KMS-11 (cell line): ENCODE data around the gene CDKL4.

Experiments
- H2AFZ ChIP-seq: fragments of 200-600 bp; sonication (generic); 2 replicates; pipeline ENCODE4 v1.6.1; 2016; ENCODE audit warnings: antibody characterized with exemption, mixed run types, low read depth
- H3K27ac ChIP-seq: fragments of 200-600 bp; sonication (generic); 2 replicates; pipeline ENCODE4 v1.6.1; 2016; ENCODE audit warnings: mild to moderate bottlenecking, mixed run types
- H3K27me3 ChIP-seq: fragments of 200-600 bp; sonication (generic); 2 replicates; pipeline ENCODE4 v1.6.1; 2017; ENCODE audit warnings: mild to moderate bottlenecking, low read depth, mixed run types, moderate library complexity; ENCODE audit not compliant: insufficient read depth
- H3K36me3 ChIP-seq: fragments of 200-600 bp; sonication (generic); 2 replicates; pipeline ENCODE4 v1.6.1; 2017; ENCODE audit warnings: mild to moderate bottlenecking, mixed run types; ENCODE audit not compliant: insufficient read depth
- H3K4me1 ChIP-seq: fragments of 200-600 bp; sonication (generic); 2 replicates; pipeline ENCODE4 v1.6.1; 2016; ENCODE audit warnings: mild to moderate bottlenecking, low read depth, mixed run types; ENCODE audit not compliant: poor library complexity, severe bottlenecking
- H3K4me2 ChIP-seq: fragments of 200-600 bp; sonication (generic); 2 replicates; pipeline ENCODE4 v1.7.0; 2016; ENCODE audit warnings: mild to moderate bottlenecking, mixed run types
- H3K4me3 ChIP-seq: fragments of 200-600 bp; sonication (generic); IDR thresholded peaks from 2 replicates; pipeline ENCODE4 v1.6.1; 2017; ENCODE audit warnings: low read depth, low read length, mixed read lengths; ENCODE audit not compliant: insufficient read depth
- H3K79me2 ChIP-seq: fragments of 200-600 bp; sonication (generic); 2 replicates; pipeline ENCODE4 v1.6.1; 2016; ENCODE audit warnings: low read depth, mixed run types; ENCODE audit not compliant: insufficient read depth
- H3K9ac ChIP-seq: fragments of 200-600 bp; sonication (generic); 2 replicates; pipeline ENCODE4 v1.6.1; 2016; ENCODE audit warnings: mild to moderate bottlenecking, mixed run types
- H4K20me1 ChIP-seq: fragments of 200-600 bp; sonication (generic); 2 replicates; pipeline ENCODE4 v1.6.1; 2016; ENCODE audit warnings: mild to moderate bottlenecking, mixed run types; ENCODE audit not compliant: insufficient read depth
- TF ChIP-seq, protein P1 (sequence below): fragments of 200-600 bp; sonication (generic); conservative IDR thresholded peaks from 2 replicates; pipeline ENCODE4 v1.6.1; 2017; ENCODE audit warnings: low read depth, mild to moderate bottlenecking, antibody characterized with exemption, low read length, moderate library complexity, mixed read lengths

CDKL4 gene

GRCh38 chr2:39228413-39229209, 15.2 kb downstream of the CDKL4 start:
- no peak overlapping the region for H3K9ac ChIP-seq
- no peaks in the 10 kb centered on the region for H3K27me3 ChIP-seq
- no peak overlapping the region for H3K4me3 ChIP-seq
- H3K4me2 ChIP-seq, result no peak overlapping the region; the same call in 1 of the 2 replicates
- H4K20me1 ChIP-seq, result no peaks in the 10 kb centered on the region
- H3K79me2 ChIP-seq, result no peaks in the 10 kb centered on the region
- TF ChIP-seq, protein P1, sequence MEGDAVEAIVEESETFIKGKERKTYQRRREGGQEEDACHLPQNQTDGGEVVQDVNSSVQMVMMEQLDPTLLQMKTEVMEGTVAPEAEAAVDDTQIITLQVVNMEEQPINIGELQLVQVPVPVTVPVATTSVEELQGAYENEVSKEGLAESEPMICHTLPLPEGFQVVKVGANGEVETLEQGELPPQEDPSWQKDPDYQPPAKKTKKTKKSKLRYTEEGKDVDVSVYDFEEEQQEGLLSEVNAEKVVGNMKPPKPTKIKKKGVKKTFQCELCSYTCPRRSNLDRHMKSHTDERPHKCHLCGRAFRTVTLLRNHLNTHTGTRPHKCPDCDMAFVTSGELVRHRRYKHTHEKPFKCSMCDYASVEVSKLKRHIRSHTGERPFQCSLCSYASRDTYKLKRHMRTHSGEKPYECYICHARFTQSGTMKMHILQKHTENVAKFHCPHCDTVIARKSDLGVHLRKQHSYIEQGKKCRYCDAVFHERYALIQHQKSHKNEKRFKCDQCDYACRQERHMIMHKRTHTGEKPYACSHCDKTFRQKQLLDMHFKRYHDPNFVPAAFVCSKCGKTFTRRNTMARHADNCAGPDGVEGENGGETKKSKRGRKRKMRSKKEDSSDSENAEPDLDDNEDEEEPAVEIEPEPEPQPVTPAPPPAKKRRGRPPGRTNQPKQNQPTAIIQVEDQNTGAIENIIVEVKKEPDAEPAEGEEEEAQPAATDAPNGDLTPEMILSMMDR, result peak; percentile 44
- peaks cover 24% of the 10 kb centered on the region for H3K4me1 ChIP-seq
- no peak overlapping the region for H2AFZ ChIP-seq
- H3K36me3 ChIP-seq, result no peaks in the 10 kb centered on the region
- H3K27ac ChIP-seq, result no peak overlapping the region

GRCh38 chr2:39227628-39228412, 15.9 kb downstream of the CDKL4 start:
- Histone ChIP-seq H3K4me1 (peaks cover 24% of the 10 kb centered on the region), H3K79me2 (no peaks in the 10 kb centered on the region), H3K27ac (no peak overlapping the region), H3K4me2 (no peak overlapping the region; the same call in 1 of the 2 replicates), H4K20me1 (no peaks in the 10 kb centered on the region), H3K4me3 (no peak overlapping the region), H2AFZ (0 out of 2 replicates have a peak overlapping the region, but pooled peaks have one; percentile 7), H3K27me3 (no peaks in the 10 kb centered on the region), H3K9ac (no peak overlapping the region), H3K36me3 (no peaks in the 10 kb centered on the region)
- TF ChIP-seq, protein P1, result peak; percentile 97

- Histone ChIP-seq H3K27ac (no peak overlapping the region), H3K79me2 (no peaks in the 10 kb centered on the region), H3K4me2 (peak overlapping the region; percentile 29; the same call in 1 of the 2 replicates), H3K4me1 (peaks cover 24% of the 10 kb centered on the region), H3K27me3 (no peaks in the 10 kb centered on the region), H3K36me3 (no peaks in the 10 kb centered on the region), H2AFZ (no peak overlapping the region), H3K9ac (no peak overlapping the region), H4K20me1 (no peaks in the 10 kb centered on the region), H3K4me3 (no peak overlapping the region)
- TF ChIP-seq, protein P1, result no peak
Measured at GRCh38 chr2:39225567-39225966, 18.2 kb downstream of the CDKL4 start.

- TF ChIP-seq, protein P1, result no peak
- Histone ChIP-seq H2AFZ (no peak overlapping the region), H3K79me2 (no peaks in the 10 kb centered on the region), H3K27ac (no peak overlapping the region), H3K4me3 (no peak overlapping the region), H3K27me3 (no peaks in the 10 kb centered on the region), H3K9ac (no peak overlapping the region), H3K36me3 (no peaks in the 10 kb centered on the region), H4K20me1 (no peaks in the 10 kb centered on the region), H3K4me1 (peaks cover 24% of the 10 kb centered on the region), H3K4me2 (no peak overlapping the region)
Measured at GRCh38 chr2:39223909-39224308, 19.9 kb downstream of the CDKL4 start.
